ENCODE results near the gene COL4A5.

The COL4A5 gene

DNA sequence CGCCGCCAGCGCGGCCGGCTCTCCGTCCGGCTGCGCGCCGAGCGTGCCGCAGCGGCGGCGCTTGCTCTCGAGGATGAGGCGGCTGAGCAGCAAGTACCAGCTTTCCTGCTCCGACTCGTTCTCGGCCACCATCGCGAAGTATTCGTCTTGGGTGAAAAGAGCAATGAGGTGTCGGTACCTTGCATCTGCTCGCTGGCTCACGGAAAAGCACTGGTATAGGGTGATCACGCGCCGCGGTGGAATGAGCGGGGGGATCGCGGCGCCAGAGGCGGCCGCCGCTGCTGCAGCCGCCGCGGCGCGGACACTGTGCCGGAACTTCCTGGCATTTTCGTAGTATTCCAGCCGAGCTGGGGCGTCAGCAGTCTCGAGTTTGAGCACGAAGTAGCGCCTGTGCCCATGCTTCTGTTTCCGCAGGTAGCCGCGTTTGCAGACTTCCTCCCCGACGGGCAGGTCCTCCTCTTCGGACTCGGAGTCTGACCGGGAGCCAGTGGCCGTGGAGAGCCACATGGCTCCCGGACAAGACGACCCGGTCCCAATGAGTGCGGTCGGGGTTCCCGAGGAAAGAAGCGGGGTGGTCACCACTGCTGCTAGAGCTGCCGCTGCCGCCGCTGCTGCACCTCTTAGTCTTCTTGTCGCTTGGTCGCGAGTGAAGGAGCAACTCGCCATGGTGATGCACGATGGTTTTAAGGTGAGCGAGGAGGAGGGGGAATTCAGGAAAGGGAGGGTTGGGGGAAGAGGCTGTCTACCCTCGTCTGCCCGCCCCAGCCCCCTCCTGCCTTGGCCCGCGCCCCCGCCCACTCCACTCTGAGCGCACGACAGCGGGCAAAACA, 296.3 kb downstream of the COL4A5 start:
- Mint-ChIP-seq H3K4me3 (no peak overlapping the region), H3K4me1 (peaks cover 2% of the 10 kb centered on the region), H3K36me3 (ENCODE audit: low read depth) (no peaks in the 10 kb centered on the region), H3K9me3 (no peaks in the 10 kb centered on the region), H3K27me3 (peaks cover 27% of the 10 kb centered on the region), H3K27ac (no peak overlapping the region)
- ATAC-seq (no peak), DNase-seq (no peak)

DNA sequence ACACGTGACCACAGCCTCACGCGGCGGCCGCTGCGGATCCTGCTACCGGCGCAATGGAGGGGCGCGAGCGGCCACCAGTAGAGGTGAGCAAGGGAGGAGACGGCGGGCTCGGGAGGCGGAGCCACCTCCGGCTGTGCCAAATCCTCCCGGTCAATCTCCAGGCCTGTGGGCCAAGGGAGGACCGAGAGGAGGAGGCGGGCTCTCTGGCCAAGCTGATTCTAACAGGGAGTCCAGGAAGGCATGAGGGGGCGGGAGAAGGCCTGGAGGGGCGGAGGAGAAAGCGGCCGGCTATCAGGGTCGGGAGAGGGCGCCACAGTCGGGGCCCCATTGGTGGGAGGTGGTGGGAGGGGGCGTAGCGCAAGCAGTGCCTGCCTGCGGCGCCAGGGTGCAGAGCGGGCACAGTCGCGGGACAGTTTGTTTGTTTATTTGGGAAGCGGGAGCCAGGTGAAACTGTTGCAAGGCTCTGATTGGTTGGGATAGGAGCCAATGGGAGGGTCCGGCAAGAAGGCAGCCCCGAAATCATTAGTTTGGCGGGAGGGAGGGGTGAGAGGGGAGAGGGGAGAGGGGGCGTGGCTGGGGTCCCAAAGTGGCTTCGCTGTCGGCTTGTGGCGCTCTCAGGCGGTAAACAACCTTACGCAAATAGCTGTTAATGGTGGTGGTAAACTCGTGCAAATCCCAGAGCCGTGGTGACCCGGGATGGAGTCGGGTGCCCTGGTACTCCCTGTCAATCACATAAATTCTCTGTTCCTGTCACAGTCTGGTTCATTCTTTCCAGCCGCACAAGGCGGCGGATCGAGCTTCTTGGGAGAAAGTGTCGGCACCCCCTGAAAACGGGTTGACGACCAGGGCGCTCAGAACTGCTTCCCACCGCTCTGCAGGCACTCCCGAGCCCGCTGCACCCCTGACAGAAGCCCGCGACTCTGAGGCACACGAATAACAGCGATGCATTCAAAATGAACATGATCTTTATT, 297.2 kb downstream of the COL4A5 start, which contains the start of gene IRS4:
TSS of gene IRS4 (minus strand) at position 55 of the 971 bp plus-strand sequence.
- peaks cover 2% of the 10 kb centered on the region for H3K4me1 Mint-ChIP-seq
- H3K36me3 Mint-ChIP-seq (ENCODE audit: low read depth) = no peaks in the 10 kb centered on the region
- peaks cover 26% of the 10 kb centered on the region for H3K27me3 Mint-ChIP-seq
- H3K9me3 Mint-ChIP-seq = no peaks in the 10 kb centered on the region
- DNase-seq = no peak
- no peak for ATAC-seq
- H3K27ac Mint-ChIP-seq = no peak within 1 kb of the TSS
- H3K4me3 Mint-ChIP-seq = no peak within 1 kb of the TSS

DNA sequence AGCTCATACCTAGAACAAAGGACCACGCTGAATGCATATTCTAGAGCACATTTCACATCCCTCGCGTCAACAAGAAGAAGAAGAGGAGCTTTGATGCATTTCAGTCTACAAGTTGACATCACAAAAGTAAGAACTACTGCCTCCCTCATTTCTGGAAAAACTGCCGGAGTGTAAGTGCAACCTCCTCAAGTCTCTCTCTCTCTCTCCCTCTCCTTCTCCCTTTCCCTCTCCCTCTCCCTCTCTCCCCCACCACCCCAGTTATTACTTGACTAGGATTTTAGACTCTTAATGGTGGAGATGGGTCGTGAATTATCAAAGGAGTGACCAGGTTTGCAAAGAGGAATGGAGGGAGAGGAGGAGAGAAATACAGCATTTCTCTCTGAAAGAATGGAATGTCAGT, 298.1 kb downstream of the COL4A5 start:
- H3K9me3 Mint-ChIP-seq = no peaks in the 10 kb centered on the region
- no peak overlapping the region for H3K4me3 Mint-ChIP-seq
- no peaks in the 10 kb centered on the region for H3K36me3 Mint-ChIP-seq (ENCODE audit: low read depth)
- ATAC-seq (no peak), DNase-seq (no peak)
- peaks cover 22% of the 10 kb centered on the region for H3K27me3 Mint-ChIP-seq
- peaks cover 2% of the 10 kb centered on the region for H3K4me1 Mint-ChIP-seq
- no peak overlapping the region for H3K27ac Mint-ChIP-seq

DNA sequence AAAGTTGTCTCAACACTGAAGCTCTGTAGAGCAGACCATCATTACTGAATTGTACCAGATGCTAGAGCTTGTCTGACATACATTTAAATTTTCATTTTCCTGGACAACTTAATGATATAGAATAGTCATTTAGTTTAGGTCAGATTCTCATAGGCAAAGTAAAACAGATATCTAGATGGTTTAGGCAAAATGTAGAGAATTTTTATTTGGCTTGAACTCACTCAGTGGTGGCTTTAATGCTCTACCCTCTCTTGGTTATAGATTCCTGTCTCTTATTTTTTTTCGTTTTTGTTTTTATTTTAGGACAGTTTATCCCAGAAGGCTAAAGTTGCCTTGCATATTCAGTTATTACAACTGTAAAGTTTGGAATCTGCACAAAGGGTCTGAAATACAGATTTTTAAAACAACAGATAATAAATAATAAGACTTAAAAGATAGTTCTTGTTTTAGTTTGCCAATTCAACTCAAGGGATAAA, 300.7 kb downstream of the COL4A5 start:
- Mint-ChIP-seq H3K9me3 (no peaks in the 10 kb centered on the region), H3K4me3 (no peak overlapping the region), H3K27ac (no peak overlapping the region), H3K4me1 (peaks cover under 1% of the 10 kb centered on the region), H3K36me3 (ENCODE audit: low read depth) (no peaks in the 10 kb centered on the region), H3K27me3 (peaks cover 12% of the 10 kb centered on the region)
- ATAC-seq (no peak), DNase-seq (no peak)
